CD4-positive, alpha-beta T cell treated with Interleukin-21 for 1 hour (primary cell): ENCODE results near the gene CPSF7.

Experiments
- DNase-seq: peaks from one replicate; pipeline ENCODE4 v3.0.0-alpha.2; 2020

Gene CPSF7

DNA sequence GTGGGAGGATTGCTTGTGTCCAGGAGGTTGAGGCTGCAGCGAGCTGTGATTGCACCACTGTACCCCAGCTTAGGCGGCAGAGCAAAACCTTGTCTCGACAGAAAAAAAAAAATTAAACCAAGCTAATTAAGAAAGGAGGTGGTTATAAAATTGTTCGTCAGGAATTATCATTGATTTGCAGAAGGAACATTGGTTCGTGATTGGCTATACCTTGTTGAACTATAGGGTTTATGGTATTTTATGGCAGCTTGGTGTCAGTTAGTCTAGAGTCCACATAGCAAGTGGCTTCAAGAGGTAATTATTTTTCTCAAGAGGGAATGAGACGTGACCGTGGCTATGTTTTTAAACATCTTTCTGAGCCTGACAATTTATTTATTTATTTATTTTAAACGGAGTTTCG is 48.9 kb downstream of the CPSF7 start:
- no peak for DNase-seq

GRCh38 chr11:61378713-61379313 is 51.0 kb downstream of the CPSF7 start:
- no peak for DNase-seq

- DNase-seq = no peak
Observed at GRCh38 chr11:61377461-61378160, 52.2 kb downstream of the CPSF7 start.

- DNase-seq = no peak
Observed at GRCh38 chr11:61375761-61376108, 54.0 kb downstream of the CPSF7 start.

GRCh38 chr11:61372659-61373420 is 56.9 kb downstream of the CPSF7 start:
- no peak for DNase-seq

GRCh38 chr11:61370349-61371005 is 59.3 kb downstream of the CPSF7 start:
- no peak for DNase-seq

- DNase-seq = no peak
Observed at GRCh38 chr11:61369372-61370348, 60.1 kb downstream of the CPSF7 start.

GRCh38 chr11:61368646-61369045 is 61.1 kb downstream of the CPSF7 start:
- no peak for DNase-seq

- no peak for DNase-seq
Observed at GRCh38 chr11:61367406-61367805, 62.4 kb downstream of the CPSF7 start.

DNA sequence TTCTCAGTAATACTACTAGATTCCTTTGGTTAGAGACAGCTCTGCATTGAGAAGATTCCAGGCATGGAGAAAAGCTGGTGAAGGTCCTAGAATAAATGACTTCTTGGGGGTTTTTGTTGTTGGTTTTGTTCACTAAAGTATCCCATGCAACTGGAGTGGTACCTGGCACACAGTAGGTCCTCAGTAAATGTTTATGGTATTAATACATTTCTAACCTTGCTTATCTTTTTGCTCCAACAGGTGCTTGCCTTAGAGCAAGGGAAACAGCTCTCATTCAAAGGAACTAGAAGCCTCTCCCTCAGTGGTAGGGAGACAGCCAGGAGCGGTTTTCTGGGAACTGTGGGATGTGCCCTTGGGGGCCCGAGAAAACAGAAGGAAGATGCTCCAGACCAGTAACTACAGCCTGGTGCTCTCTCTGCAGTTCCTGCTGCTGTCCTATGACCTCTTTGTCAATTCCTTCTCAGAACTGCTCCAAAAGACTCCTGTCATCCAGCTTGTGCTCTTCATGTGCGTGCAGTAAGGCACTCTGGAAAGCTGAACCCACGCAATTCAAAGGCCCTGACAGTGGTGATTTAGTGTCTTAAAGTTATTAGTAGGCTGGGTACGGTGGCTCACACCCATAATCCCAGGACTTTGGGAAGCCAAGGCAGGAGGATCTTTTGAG is 65.6 kb downstream of the CPSF7 start:
- DNase-seq = no peak

GRCh38 chr11:61362542-61362875 is 67.3 kb downstream of the CPSF7 start:
- DNase-seq = peak; percentile 39

GRCh38 chr11:61361741-61362541 is 67.8 kb downstream of the CPSF7 start, which contains the start of the genes CYB561A3 and TMEM138:
CYB561A3 (minus strand) TSS chr11:61361882; CDS start chr11:61356713, 5,169 bp downstream.
TMEM138 (plus strand) TSS chr11:61362374; CDS start chr11:61364391, 2,017 bp downstream.
- DNase-seq = peak; percentile 90

DNA sequence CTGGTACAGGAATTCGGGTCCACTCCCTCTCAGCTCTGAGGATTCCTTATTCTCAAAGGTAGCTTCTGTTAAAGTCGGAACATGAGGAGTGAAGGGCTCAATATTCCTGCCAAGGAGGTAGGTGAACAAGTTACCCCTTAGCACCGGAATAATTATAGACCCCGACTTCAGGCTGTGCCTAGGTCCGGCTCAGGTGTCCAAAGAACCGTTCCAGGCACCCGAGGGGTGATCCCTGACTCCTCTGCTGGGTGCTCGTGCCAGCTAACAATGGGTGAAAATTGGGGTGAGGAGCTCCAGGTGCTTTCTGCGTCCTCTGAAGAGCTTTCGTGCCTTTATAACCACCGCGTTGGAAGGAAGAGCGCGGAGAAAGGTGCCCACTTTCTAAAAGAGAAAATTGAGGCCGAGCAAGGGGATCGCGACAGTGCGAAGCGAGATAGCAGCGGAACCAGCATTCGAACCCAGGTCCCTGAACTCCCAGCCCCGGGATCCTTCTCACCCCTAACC is 68.5 kb downstream of the CPSF7 start:
- no peak for DNase-seq

GRCh38 chr11:61359516-61359915 is 70.3 kb downstream of the CPSF7 start:
- no peak for DNase-seq

- no peak for DNase-seq
Observed at GRCh38 chr11:61358566-61358965, 71.2 kb downstream of the CPSF7 start.

DNA sequence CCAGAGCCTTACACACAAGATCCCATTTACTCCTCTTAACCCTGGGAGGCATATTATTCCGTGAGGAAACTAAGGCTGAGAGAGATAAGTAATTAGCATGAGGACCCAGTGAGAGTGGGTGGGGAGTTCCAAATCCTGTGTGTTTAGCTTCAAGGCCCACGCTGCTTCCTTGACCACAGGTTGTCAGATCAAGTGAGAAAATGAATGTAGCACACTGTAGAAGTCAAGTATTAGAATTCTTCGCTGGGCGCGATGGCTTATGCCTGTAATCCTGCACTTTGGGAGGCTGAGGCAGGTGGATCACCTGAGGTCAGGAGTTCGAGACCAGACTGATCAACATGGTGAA is 71.9 kb downstream of the CPSF7 start:
- DNase-seq = no peak

- DNase-seq = peak; percentile 14
Observed at GRCh38 chr11:61357233-61357893, 72.4 kb downstream of the CPSF7 start.

- DNase-seq = no peak
Observed at GRCh38 chr11:61356706-61357105, 73.1 kb downstream of the CPSF7 start.

- DNase-seq = no peak
Observed at GRCh38 chr11:61354208-61354607, 75.6 kb downstream of the CPSF7 start.
